HepG2 (cell line): ENCODE results near the gene IPO9. TPM values are rescaled to one million over a fixed set of nuclear protein-coding genes. Genes with fewer than 3 reads are reported as not detected.

ENCODE experiments used
- ATAC-seq: fragments of 200-7000 bp; cut with Tn5 transposase; 3 replicates; pipeline ENCODE4 v1.9.1; 2020; ENCODE audit warnings: mild to moderate bottlenecking, moderate library complexity
- BruUV-seq: library from RNA; stranded (reverse); fragments of 400-500 nt; replicated peaks from 2 replicates; lab custom pipeline; 2021; lab: Mats Ljungman, UMichigan
- CTCF ChIA-PET: fragments of 300-600 bp; formaldehyde crosslinking; extraction: SDS; loops from one replicate; lab custom pipeline; 2021; ENCODE audit warnings: low total read pairs, inconsistent platforms, low intra/inter-chr PET ratio; lab: Yijun Ruan, JAX
- POLR2A ChIA-PET: fragments of 350-600 bp; sonication (Branson Sonifier 250); formaldehyde crosslinking; loops from one replicate; lab custom pipeline; 2020; ENCODE audit warnings: antibody characterized with exemption, inconsistent platforms; lab: Yijun Ruan, JAX
- DNase-seq: peaks from one replicate; pipeline ENCODE4 v3.0.0-alpha.2; 2015; ENCODE audit warnings: low spot score
- FAIRE-seq: peaks from 3 replicates; lab custom pipeline; 2011; peaks lifted over from hg19 to GRCh38; lab: Jason Lieb, UNC
- H2AFZ ChIP-seq: one replicate; pipeline ENCODE4 v1.6.1; 2011; ENCODE audit warnings: low read length, inconsistent platforms
- H3K27ac ChIP-seq: fragments of 300-600 bp; 3 replicates; pipeline ENCODE4 v1.8.0; 2011; ENCODE audit warnings: mixed run types, mild to moderate bottlenecking, mixed read lengths, low read length, inconsistent platforms; ENCODE audit not compliant: insufficient read depth; ENCODE audit errors: extremely low read length
- H3K27me3 ChIP-seq, 2 experiments: fragments of 200-600 bp in 1 of 2; 2 replicates in 1 of 2; 3 replicates in 1 of 2; pipeline versions ENCODE4 v1.6.0 to v1.8.0; 2011; ENCODE audit warnings: low read length in 2 of 2, mild to moderate bottlenecking in 2 of 2, moderate library complexity in 2 of 2, inconsistent platforms in 1 of 2; ENCODE audit not compliant: insufficient read depth in 2 of 2, control insufficient read depth in 1 of 2
- H3K36me3 ChIP-seq, 2 experiments: fragments of 200-600 bp in 1 of 2; replicated peaks in 1 of 2; 2 replicates in 1 of 2; 3 replicates in 1 of 2; pipeline versions ENCODE4 v1.5.1 to v1.8.0; 2011; ENCODE audit warnings: low read length in 2 of 2, inconsistent platforms in 1 of 2; ENCODE audit not compliant: insufficient read depth in 2 of 2, control insufficient read depth in 1 of 2
- H3K4me1 ChIP-seq: 2 replicates; pipeline ENCODE4 v1.5.1; 2012; ENCODE audit warnings: low read length, inconsistent platforms; ENCODE audit not compliant: insufficient read depth
- H3K4me2 ChIP-seq: 2 replicates; pipeline ENCODE4 v1.6.0; 2011; ENCODE audit warnings: low read depth, low read length, inconsistent platforms
- H3K4me3 ChIP-seq, 3 experiments: fragments of 200-600 bp in 1 of 3; sonication (generic), shearing (Covaris generic) in 1 of 3; replicated peaks in 1 of 3; 2 replicates each; pipeline ENCODE4 v1.5.1; 2011 to 2016; ENCODE audit warnings: low read length in 3 of 3, inconsistent platforms in 2 of 3, low read depth in 2 of 3, mild to moderate bottlenecking in 2 of 3, control low read depth in 1 of 3, mixed read lengths in 1 of 3; ENCODE audit not compliant: insufficient read depth in 1 of 3
- H3K79me2 ChIP-seq: one replicate; pipeline ENCODE4 v1.6.1; 2011; ENCODE audit warnings: low read length, inconsistent platforms; ENCODE audit not compliant: insufficient read depth
- H3K9ac ChIP-seq: 2 replicates; pipeline ENCODE4 v1.6.0; 2011; ENCODE audit warnings: mild to moderate bottlenecking, low read depth, low read length, inconsistent platforms; ENCODE audit not compliant: insufficient read depth
- H3K9me3 ChIP-seq: 2 replicates; pipeline ENCODE4 v1.5.1; 2012; ENCODE audit warnings: mild to moderate bottlenecking, low read length
- H4K20me1 ChIP-seq: 2 replicates; pipeline ENCODE4 v1.6.0; 2011; ENCODE audit warnings: inconsistent platforms, mild to moderate bottlenecking, low read length, moderate library complexity; ENCODE audit not compliant: insufficient read depth
- BHLHE40 ChIP-seq: IDR thresholded peaks from 2 replicates; pipeline ENCODE4 v1.6.1; 2011; ENCODE audit warnings: low read length, improper control_type of control experiment
- HOXA3 ChIP-seq: sonication (generic); formaldehyde crosslinking; IDR thresholded peaks from 2 replicates; pipeline ENCODE4 v1.5.0; 2020; ENCODE audit warnings: missing genetic modification reagents
- MEF2D ChIP-seq: sonication (generic); formaldehyde crosslinking; IDR thresholded peaks from 2 replicates; pipeline ENCODE4 v1.5.1; 2020; ENCODE audit warnings: mild to moderate bottlenecking, missing genetic modification reagents
- MTA1 ChIP-seq: sonication (generic); formaldehyde crosslinking; IDR thresholded peaks from 2 replicates; pipeline ENCODE4 v1.4.0; 2020; ENCODE audit warnings: missing genetic modification reagents, mild to moderate bottlenecking, borderline replicate concordance
- NFRKB ChIP-seq: fragments of 450-650 bp; IDR thresholded peaks from 2 replicates; pipeline ENCODE4 v1.6.1; 2017
- PHB2 ChIP-seq: fragments of 450-650 bp; IDR thresholded peaks from 2 replicates; pipeline ENCODE4 v1.6.1; 2018; ENCODE audit not compliant: partially characterized antibody
- POLR2AphosphoS2 ChIP-seq: IDR thresholded peaks from 2 replicates; pipeline ENCODE4 v1.6.1; 2011; ENCODE audit warnings: low read depth, low read length, improper control_type of control experiment
- SIX1 ChIP-seq: sonication (generic); formaldehyde crosslinking; IDR thresholded peaks from 2 replicates; pipeline ENCODE4 v1.4.0; 2020; ENCODE audit warnings: missing genetic modification reagents, borderline replicate concordance
- SOX13 ChIP-seq, 3 experiments: fragments of 450-650 bp in 1 of 3; sonication (generic) in 1 of 3; formaldehyde crosslinking in 1 of 3; IDR thresholded peaks in 2 of 3; conservative IDR thresholded peaks in 1 of 3; 2 replicates each; pipeline versions ENCODE4 v1.5.0 to v1.6.1; 2016 to 2020; ENCODE audit warnings: antibody characterized with exemption in 1 of 3, mild to moderate bottlenecking in 1 of 3, missing compliant biosample characterization in 1 of 3, missing genetic modification reagents in 1 of 3, moderate library complexity in 1 of 3
- SRSF4 ChIP-seq: fragments of 200-400 bp; formaldehyde crosslinking; IDR thresholded peaks from one replicate; pipeline ENCODE4 v1.6.1; 2018; ENCODE audit warnings: mild to moderate bottlenecking, low read depth, low read length, moderate library complexity; ENCODE audit not compliant: poor library complexity, severe bottlenecking
- TCF12 ChIP-seq, 2 experiments: fragments of 450-650 bp in 1 of 2; sonication (generic) in 1 of 2; formaldehyde crosslinking in 1 of 2; IDR thresholded peaks; 2 replicates each; pipeline versions ENCODE4 v1.6.1 to v1.8.0; 2017 to 2022; ENCODE audit warnings: antibody characterized with exemption in 1 of 2, mild to moderate bottlenecking in 1 of 2, missing genetic modification reagents in 1 of 2, moderate library complexity in 1 of 2
- U2AF2 ChIP-seq: fragments of 200-400 bp; formaldehyde crosslinking; IDR thresholded peaks from 2 replicates; pipeline ENCODE4 v1.6.1; 2017; ENCODE audit warnings: low read depth, mild to moderate bottlenecking, low read length
- XBP1 ChIP-seq: sonication (generic); formaldehyde crosslinking; IDR thresholded peaks from 2 replicates; pipeline ENCODE4 v1.5.0; 2020; ENCODE audit warnings: missing genetic modification reagents
- ZNF703 ChIP-seq: sonication (generic); formaldehyde crosslinking; IDR thresholded peaks from 2 replicates; pipeline ENCODE4 v1.5.1; 2020; ENCODE audit warnings: missing genetic modification reagents, mild to moderate bottlenecking, moderate library complexity, borderline replicate concordance
- ZNF780A ChIP-seq: sonication (generic); formaldehyde crosslinking; IDR thresholded peaks from 2 replicates; pipeline ENCODE4 v1.8.0; 2022; ENCODE audit warnings: mild to moderate bottlenecking, missing genetic modification reagents, moderate library complexity
- WGBS: methylation state at CpG from one replicate; pipeline ENCODE4 v1.1.6; 2017; ENCODE audit warnings: low lambda C conversion rate; 5-methylcytosine and 5-hydroxymethylcytosine counted together
- in situ Hi-C: cut with HindIII; loops from 2 replicates; pipeline ENCODE4 v1.10.0; 2017; ENCODE audit warnings: low pct_unique_long_range_greater_than_20kb; ENCODE audit not compliant: extremely low pct_ligation_motif_present
- intact Hi-C: fragments of 100-400 bp; cut with micrococcal nuclease; formaldehyde crosslinking; loops from one replicate; pipeline ENCODE4 v1.10.0; 2022; ENCODE audit not compliant: unreplicated experiment
- polyA plus RNA-seq, 8 experiments: library from polyadenylated mRNA; depleted of rRNA in 3 of 8; stranded (reverse) in 7 of 8; unstranded in 1 of 8; fragments of >200 nt; fragmentation: Illumina TruSeq in 4 of 8; extraction: Trizol in 4 of 8; gene quantifications; 2 replicates each; pipeline versions ENCODE4 v1.2.1 to v1.2.3, GENCODE V29; 2011 to 2016; ENCODE audit warnings: low read depth in 4 of 8, missing spikeins in 1 of 8, mixed read lengths in 1 of 8; ENCODE audit not compliant: insufficient read depth in 1 of 8
- total RNA-seq, 5 experiments: library from RNA; depleted of rRNA; stranded (reverse); fragments of >200 nt; fragmentation: Illumina TruSeq; extraction: Trizol; gene quantifications; 2 replicates each; pipeline ENCODE4 v1.2.3, GENCODE V29; 2016; ENCODE audit warnings: low read depth in 1 of 5
- TF ChIP-seq, protein P1 (sequence below): sonication (generic); formaldehyde crosslinking; IDR thresholded peaks from 2 replicates; pipeline ENCODE4 v1.5.1; 2020; ENCODE audit warnings: missing genetic modification reagents, mild to moderate bottlenecking, borderline replicate concordance

IPO9 gene
- total and polyA plus RNA-seq, 2 of the 13 experiments (the other 11 are each of a cell fraction or from before 2014, with no cell fraction given) = 31.0 to 34.8 TPM

DNA sequence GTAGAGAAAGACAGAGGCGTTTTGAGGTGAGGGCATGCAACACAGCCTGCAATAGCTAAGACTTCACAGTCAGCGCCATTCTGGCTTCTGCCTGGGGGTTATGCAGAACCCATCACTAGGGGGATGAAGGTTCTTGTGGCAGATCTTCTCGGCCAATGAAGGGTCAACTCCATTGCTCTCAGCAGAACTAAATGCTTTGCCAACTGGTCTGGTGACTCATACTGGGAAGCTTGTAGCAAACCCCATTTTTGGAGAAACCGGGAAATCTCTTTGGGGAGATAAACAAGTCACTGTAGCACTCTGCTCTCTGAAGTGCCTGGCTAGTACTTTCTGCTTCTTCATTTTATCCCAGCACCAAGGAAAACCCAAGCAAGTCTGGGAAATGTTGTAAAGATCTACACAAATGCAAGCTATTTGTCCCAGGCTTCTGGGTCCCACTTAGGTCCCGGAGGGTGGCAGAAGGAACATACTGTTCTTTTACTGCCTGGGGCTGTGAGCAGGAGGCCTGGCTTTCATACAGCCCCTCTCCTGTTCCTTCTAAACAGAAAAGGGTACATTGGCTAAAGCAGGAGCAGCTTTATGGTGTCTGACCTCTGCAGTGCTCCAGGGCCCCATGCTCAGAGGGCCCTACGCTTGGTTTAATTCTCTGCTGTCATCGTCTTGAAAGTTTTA lies 88.5 kb downstream of the IPO9 start (continued):
- TF ChIP-seq, protein P1, sequence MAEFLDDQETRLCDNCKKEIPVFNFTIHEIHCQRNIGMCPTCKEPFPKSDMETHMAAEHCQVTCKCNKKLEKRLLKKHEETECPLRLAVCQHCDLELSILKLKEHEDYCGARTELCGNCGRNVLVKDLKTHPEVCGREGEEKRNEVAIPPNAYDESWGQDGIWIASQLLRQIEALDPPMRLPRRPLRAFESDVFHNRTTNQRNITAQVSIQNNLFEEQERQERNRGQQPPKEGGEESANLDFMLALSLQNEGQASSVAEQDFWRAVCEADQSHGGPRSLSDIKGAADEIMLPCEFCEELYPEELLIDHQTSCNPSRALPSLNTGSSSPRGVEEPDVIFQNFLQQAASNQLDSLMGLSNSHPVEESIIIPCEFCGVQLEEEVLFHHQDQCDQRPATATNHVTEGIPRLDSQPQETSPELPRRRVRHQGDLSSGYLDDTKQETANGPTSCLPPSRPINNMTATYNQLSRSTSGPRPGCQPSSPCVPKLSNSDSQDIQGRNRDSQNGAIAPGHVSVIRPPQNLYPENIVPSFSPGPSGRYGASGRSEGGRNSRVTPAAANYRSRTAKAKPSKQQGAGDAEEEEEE (CRISPR knock-in tag) = no peak

DNA sequence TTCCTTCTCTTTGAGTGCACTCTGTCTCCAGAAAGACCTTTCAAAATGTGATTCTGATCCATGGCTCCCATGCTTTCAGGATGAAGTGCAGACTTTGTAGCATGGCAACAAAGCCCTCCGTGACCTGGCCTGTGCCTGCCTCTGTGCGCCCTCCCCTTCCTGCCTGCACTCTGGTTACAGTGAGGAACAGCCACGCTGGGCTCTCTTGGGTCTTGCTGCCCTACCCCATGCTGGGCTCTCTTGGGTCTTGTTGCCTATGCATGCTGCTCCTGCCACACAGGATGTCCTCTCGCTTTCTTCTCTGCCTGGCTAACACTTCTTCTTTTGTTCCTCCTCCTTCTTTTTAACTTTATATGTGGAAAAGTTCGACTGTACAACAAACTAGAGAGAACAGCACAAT lies 89.4 kb downstream of the IPO9 start:
- DNase-seq = no peak
- intact Hi-C loops = no loop called here
- Histone ChIP-seq H4K20me1 (no peaks in the 10 kb centered on the region), H3K4me2 (no peak overlapping the region), H2AFZ (no peak overlapping the region), H3K4me3 (no peak overlapping the region), H3K79me2 (no peaks in the 10 kb centered on the region), H3K4me1 (peaks cover 14% of the 10 kb centered on the region)
- CTCF ChIA-PET = no interaction called here
- 8% methylated on average over 5 of the region's 5 CpGs for WGBS
- no peak for TF ChIP-seq ZNF703
- TF ChIP-seq BHLHE40 = no peak
- TF ChIP-seq SOX13 (IDR thresholded peaks at IDR 0.05) = no peak
- no peak for TF ChIP-seq SOX13 (CRISPR knock-in tag; conservative IDR thresholded peaks at IDR 0.05 in 1 of 2, IDR thresholded peaks at IDR 0.05 in 1 of 2)
- no peak for TF ChIP-seq MTA1 (CRISPR knock-in tag)
- TF ChIP-seq POLR2AphosphoS2 = no peak
- no peak for TF ChIP-seq HOXA3 (CRISPR knock-in tag)
- no peak for TF ChIP-seq TCF12 (IDR thresholded peaks at IDR 0.05)
- no peak for TF ChIP-seq TCF12 (CRISPR knock-in tag; IDR thresholded peaks at IDR 0.05)
- TF ChIP-seq SIX1 = no peak
- no peak for TF ChIP-seq ZNF780A (CRISPR knock-in tag)
- TF ChIP-seq NFRKB = no peak
- TF ChIP-seq U2AF2 = no peak
- no peak for TF ChIP-seq SRSF4
- TF ChIP-seq XBP1 = no peak
- no peak for TF ChIP-seq PHB2
- no peak for TF ChIP-seq MEF2D (CRISPR knock-in tag)
- TF ChIP-seq, all 625 proteins: peak for 0
- Histone ChIP-seq H3K27ac (no peak overlapping the region), H3K27me3 (peaks cover 0 to 29% of the 10 kb centered on the region in 2 experiments; a peak in 4 of 5 replicates), H3K9ac (no peak overlapping the region), H3K9me3 (no peaks in the 10 kb centered on the region), H3K36me3 (no peaks in the 10 kb centered on the region)
- FAIRE-seq (no peak), ATAC-seq (no peak)
- POLR2A ChIA-PET = no interaction called here
- in situ Hi-C loops = no loop called here
- no TSS peak for BruUV-seq
